ENCODE results near the gene SMAD5.

DNA sequence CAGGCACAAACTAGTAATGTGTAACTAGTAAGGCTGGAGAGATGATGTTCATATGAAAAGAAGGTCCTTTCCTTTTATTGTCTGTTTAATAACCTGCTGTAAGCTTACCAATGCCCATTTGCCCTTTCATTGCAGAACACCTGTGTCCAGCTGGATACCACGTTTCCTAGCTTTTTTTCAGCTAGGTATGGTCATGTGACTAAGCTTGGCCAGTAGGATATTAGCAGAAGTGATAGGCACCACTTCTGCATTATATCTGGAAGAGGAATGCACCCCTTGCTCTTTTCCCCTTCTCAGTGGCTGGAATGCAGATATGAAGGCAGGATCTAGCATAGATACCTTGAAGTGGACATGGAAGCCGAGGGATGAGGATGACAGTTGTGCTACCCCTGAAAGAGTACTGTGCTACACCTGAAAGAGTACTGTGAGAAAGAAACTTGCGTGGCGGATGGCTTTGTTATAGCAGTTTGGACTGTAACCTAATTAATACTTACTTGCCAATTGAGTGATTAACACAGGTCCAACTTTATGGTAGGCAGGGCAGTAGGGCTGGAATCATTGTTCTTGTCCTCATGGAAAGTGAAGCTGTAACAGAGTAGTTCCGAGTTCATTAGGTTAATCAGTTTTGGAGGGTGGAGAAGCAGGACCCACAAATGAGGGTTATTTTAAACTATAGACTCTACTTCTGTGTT, 53.5 kb downstream of the SMAD5 start:
- TF ChIP-seq, protein P1, sequence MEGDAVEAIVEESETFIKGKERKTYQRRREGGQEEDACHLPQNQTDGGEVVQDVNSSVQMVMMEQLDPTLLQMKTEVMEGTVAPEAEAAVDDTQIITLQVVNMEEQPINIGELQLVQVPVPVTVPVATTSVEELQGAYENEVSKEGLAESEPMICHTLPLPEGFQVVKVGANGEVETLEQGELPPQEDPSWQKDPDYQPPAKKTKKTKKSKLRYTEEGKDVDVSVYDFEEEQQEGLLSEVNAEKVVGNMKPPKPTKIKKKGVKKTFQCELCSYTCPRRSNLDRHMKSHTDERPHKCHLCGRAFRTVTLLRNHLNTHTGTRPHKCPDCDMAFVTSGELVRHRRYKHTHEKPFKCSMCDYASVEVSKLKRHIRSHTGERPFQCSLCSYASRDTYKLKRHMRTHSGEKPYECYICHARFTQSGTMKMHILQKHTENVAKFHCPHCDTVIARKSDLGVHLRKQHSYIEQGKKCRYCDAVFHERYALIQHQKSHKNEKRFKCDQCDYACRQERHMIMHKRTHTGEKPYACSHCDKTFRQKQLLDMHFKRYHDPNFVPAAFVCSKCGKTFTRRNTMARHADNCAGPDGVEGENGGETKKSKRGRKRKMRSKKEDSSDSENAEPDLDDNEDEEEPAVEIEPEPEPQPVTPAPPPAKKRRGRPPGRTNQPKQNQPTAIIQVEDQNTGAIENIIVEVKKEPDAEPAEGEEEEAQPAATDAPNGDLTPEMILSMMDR (IDR thresholded peaks at IDR 0.05; ENCODE audit: control extremely low read depth in 1 of 3, insufficient read depth in 1 of 3, low read depth in 1 of 3, low read length in 3 of 3) = no peak
- TF ChIP-seq BRCA1 (IDR thresholded peaks at IDR 0.05; ENCODE audit: low read depth, low read length) (no peak), SIN3A (conservative IDR thresholded peaks at IDR 0.05 in 1 of 2, IDR thresholded peaks at IDR 0.05 in 1 of 2; ENCODE audit: low read depth in 1 of 2, low read length in 2 of 2) (no peak), EZH2 (IDR thresholded peaks at IDR 0.05; ENCODE audit: low read depth, low read length, severe bottlenecking) (no peak), SP2 (IDR thresholded peaks at IDR 0.05; ENCODE audit: low read length) (no peak), POLR2A (IDR thresholded peaks at IDR 0.05; ENCODE audit: control extremely low read depth in 1 of 2, low read depth in 2 of 2, low read length in 2 of 2) (no peak), POLR2AphosphoS5 (IDR thresholded peaks at IDR 0.05; ENCODE audit: low read depth, low read length) (no peak)

Data from H1 (cell line).